GM18498 (cell line): ENCODE results near the gene EXOC3L4.

Source experiments
- ATAC-seq: cut with Tn5 transposase; IDR thresholded peaks from one replicate; pipeline ENCODE4 v1.9.1; 2021; ENCODE audit warnings: mild to moderate bottlenecking, moderate library complexity; ENCODE audit not compliant: unreplicated experiment

Gene EXOC3L4

DNA sequence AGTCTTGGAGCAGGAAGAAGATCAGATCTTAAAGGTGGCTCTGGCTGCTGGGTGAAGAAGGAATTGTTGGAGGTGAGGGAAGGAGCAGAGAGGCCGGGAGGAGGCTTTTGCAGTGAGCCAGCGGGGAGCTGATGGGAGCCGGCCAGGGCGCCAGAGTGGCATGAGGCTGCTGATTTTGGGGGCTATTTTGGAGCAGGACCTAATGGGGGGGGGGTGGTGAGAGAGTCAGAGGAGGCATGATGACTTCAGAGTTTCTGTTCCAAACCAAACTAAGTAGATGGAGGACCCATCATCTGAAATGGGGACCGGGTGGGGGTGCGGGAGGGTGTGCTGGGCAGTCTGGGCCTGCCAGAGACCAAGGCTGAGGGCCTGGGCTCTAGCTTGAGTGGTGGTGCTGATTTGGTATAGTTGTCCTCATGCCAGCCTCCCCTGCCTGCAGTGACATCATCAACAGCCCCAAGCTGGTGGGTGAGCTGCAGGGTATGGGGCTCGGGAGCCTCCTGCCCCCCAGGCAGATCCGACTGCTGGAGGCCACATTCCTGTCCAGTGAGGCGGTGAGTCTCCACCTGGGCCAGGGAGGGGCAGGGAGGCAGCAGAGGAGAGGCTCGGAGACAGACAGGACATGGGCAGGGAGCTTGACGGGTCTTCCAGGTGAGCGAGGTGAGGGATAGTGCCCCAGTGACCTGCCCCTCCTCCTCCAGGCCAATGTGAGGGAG is 34.9 kb downstream of the EXOC3L4 start:
- no peak for ATAC-seq

DNA sequence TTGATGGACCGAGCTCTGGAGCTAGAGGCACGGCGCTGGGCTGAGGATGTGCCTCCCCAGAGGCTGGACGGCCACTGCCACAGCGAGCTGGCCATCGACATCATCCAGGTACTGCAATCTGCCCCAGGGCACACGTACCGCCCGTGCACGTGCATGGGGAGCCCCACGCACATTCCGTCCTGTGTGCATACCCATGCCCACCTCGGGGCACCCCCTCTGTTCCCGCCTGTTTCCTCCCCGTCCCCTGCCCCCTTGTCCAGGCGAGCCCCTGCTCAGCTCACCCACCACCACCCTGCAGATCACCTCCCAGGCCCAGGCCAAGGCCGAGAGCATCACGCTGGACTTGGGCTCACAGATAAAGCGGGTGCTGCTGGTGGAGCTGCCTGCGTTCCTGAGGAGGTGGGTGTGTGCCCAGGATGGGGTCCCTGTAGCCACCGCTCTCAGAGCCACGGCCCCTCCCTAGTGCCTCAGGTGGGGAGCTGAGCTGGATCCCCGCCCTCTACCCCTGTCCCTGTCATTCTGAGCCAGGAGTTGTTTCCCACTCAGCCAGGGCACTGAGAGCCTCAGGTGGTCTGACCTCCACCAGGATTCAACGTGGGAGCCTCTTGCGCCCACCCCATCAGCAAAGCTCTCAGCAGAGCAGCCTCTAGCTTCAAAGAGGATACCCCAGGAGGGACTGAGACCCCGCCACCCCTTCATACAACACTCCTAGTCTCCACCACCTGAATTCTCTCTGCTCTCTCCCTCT is 35.7 kb downstream of the EXOC3L4 start:
- ATAC-seq: no peak

DNA sequence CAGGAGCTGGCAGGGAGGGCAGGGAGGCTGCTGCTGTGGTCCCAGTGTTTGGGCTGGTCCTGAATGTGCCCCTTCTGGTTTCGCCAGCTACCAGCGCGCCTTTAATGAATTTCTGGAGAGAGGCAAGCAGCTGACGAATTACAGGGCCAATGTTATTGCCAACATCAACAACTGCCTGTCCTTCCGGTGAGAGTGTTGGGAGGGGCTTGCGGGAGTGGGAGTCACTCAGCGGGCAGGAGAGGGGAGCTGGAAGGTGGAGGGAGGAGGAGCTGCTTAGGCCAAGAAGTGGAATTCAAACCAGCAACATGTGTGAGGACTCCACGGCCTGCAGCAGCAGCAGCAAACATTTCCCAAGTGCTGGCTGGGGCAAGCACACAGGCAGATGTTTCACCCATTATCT is 36.4 kb downstream of the EXOC3L4 start:
- ATAC-seq: no peak

DNA sequence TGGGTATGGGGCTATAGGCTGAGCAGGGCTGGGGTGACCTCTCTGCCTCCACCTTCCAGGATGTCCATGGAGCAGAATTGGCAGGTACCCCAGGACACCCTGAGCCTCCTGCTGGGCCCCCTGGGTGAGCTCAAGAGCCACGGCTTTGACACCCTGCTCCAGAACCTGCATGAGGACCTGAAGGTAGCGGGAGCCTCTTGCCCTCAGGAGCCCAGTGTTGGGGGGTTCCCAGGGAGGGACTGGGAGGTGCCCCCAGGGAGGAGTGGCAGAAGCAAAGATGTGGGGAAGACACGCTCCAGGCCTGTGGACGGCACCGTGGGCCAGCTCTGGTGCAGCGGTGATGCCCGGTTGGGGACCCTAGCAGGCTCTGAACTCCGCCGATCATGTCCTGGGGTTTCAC is 37.1 kb downstream of the EXOC3L4 start:
- ATAC-seq: no peak

DNA sequence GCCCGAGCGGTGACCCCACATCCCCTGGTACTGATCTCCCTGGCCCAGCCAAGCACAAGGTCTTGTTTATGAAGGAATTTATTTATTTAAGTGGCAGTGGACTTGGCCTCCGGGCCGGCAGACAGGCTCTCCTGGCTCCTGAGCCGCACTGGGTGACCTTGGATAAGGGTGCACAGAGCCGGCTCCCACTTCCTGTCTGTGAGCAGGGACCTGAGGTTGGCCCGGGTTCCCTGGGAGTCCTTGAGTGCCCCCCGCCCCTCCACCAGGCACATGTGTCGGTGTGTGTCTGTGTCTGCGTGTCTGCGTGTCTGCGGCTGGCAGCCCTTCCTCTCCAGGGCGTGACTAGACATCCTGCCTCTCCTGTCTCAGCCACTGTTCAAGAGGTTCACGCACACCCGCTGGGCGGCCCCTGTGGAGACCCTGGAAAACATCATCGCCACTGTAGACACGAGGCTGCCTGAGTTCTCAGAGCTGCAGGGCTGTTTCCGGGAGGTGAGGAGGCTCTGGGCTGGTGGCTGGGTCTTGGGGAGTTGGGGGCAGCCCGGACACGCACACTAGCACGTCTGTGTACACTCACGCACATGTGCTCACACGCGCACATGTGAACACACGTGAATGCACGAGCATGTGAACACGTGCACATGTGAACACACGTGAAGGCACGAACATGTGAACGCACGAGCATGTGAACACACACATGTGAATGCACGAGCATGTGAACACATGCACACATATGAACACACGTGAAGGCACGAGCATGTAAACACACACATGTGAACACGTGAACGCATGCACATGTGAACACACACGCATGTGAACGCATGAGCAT is 38.1 kb downstream of the EXOC3L4 start:
- ATAC-seq: no peak

DNA sequence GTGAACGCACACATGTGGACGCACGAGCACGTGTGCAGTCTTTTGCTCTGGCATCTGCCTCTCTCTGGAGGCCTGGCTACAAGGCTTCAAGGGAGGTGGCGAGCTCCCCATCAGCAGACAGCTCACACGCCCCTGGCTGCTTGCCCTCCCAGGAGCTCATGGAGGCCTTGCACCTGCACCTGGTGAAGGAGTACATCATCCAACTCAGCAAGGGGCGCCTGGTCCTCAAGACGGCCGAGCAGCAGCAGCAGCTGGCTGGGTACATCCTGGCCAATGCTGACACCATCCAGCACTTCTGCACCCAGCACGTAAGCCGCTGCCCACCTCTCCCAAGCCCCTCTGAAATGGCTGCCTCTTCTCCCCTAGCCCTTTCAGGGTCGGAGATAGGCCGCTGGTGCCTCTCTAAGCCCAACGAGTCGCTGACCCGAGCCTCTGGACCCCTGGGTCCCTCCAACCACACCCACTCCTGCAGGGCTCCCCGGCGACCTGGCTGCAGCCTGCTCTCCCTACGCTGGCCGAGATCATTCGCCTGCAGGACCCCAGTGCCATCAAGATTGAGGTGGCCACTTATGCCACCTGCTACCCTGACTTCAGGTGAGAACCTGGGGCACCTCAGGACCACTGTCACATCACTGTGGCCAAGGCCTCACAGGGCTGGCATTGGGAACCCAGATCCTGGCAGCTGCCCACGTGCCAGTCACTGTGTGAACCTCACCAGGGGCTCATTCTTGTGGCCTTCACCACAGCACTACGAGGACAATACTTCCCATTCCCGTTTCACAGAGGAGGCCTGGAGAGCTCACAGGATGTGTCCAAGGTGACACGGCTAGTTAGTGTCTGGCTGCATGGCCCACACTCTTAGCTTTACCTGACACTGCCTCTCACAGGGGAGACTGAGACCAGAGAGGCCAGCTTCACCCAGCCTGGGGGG is 39.0 kb downstream of the EXOC3L4 start:
- no peak for ATAC-seq

DNA sequence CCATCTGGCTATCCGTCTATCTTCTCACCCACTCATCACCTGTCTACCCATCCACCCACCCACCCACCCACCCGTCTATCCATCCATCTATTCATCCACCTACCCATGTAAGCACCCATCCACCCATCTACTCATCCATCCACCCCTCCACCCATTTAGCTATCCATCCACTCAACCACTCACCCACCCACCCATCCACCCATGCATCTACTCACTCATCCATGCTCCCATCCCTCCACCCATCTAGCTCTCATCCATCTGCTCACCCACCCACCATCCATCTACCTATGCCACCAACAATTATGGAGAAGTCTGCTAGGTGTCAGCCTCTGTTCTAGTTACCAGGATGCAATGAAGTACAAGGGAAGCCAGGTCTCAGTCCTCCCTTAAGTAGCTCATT is 39.9 kb downstream of the EXOC3L4 start:
- no peak for ATAC-seq

DNA sequence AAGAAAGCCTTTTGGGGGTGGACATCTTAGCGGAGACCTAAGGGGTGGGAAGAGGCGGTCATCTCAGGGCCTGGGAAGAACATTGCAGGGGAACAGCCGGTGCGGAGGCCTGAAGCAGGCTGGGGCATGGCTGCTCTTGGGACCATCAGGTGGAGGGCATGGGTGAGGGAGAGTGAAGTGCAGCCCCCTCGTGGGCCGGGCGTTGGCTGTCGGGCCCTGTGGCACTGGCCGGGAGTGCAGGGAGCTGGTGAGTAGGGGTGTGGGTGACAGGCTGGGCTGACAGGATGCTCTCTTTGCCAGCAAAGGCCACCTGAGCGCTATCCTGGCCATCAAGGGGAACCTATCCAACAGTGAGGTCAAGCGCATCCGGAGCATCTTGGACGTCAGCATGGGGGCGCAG is 40.4 kb downstream of the EXOC3L4 start:
- no peak for ATAC-seq

DNA sequence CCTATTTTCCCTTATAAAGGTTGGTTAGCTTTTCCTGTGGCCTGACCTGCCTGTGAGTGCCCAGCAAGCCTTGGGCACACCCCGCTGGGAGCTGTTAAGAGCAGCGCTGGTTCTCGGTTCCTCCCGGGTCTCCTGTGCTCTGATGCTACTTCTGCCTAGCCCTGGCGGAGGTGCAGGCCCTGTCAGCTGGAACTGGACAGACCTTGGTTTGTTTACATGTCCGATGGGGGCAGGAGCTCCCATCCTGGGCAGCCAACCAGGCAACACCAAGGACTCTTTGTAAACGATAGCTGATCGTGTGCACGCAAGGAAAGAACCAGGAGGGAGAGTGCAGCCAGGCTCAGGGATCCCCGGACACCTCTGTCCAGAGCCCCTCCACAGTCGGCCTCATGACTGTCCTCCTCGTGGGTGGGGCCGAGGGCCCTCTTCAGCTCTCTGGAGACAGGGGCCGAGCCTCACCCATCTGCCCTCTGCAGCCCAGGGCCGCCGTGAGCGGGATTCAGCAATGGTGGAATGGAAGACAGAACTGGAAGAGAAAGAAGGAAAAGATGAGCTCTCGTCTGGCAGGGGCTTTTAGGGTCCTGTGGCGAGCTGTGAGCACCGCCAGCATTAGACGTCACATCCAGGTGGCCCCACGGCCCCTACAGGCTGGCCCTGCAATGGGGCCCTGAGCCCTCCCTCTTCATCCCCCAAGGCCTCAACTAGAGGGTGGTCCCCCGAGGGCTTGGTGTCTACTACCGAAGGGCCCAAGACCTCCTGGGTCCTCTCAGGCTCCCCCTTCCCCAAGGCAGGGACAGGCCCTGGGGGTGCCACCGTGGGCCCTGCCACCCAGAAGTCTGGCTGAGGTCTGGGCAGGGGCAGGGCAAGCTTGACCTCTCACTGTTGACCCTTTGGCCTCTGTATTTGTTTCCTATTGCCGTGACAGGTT is 41.1 kb downstream of the EXOC3L4 start:
- ATAC-seq: no peak

DNA sequence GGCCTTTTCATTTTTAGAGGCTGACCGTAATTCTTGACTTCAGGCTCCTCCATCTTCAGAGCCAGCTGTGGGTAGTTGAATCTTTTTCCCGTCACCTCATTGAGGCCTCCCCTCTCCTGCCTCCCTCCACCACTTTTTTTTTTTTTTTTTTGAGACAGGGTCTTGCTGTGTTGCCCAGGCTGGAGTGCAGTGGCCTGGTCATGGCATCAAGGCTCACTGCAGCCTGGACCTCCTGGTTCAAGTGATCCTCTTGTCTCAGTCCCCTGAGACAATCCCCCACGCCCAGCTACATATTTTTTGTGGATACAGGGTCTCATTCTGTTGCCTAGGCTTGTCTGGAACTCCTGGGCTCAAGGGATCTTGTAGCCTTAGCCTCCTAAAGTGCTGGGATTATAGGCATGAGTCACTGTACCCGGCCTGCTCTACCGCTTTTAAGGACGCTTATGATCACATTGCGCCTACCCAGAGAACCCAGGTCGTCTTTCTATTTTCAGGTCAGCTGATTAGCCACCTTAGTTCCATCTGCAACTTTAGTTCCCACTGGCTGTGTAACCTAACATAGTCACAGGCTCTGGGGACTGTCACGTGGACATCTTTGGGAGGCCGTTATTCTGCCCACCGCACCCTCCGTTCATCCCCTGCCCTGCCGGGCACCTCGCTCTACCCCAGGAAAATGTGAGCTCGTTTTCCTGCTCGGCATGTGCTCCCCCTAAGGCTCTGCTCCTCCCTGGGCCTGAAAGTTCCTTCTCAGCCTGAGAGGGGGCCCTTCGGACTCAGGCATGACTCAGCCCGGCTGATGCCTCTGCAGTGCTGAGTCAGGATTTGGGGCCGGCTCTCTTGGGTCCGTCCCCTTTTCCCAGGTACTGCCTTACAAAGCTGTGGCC is 42.1 kb downstream of the EXOC3L4 start:
- ATAC-seq: no peak

DNA sequence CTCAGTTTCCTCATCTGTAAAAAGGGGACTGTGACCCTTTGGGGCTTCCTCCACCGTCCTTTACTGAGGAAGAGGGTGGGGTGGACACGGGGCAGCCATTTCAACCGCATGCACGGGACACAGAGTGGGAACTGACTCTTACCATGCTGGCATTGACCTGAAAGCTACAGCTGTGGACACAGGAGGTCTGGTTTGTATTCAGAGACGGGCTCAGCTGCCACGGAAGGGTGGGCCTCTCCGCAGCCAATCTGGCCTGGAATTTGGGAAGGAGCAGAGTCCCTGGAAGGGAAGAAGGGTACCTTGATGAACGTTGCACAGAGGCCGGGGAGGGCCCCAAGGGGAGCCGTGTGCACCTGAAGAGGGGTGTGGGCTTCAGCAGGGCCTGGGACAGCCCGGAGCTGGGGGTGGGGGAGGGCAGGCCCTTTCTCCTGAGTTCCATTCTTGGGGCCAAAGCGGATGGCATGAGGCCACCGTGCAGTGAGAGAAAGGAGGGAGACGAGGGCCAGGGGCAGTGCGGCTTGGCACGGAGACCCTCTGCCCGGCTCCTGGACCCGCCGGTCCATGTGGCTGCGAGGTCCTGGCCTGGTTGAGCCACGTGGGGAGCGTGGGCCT is 43.3 kb downstream of the EXOC3L4 start:
- no peak for ATAC-seq

DNA sequence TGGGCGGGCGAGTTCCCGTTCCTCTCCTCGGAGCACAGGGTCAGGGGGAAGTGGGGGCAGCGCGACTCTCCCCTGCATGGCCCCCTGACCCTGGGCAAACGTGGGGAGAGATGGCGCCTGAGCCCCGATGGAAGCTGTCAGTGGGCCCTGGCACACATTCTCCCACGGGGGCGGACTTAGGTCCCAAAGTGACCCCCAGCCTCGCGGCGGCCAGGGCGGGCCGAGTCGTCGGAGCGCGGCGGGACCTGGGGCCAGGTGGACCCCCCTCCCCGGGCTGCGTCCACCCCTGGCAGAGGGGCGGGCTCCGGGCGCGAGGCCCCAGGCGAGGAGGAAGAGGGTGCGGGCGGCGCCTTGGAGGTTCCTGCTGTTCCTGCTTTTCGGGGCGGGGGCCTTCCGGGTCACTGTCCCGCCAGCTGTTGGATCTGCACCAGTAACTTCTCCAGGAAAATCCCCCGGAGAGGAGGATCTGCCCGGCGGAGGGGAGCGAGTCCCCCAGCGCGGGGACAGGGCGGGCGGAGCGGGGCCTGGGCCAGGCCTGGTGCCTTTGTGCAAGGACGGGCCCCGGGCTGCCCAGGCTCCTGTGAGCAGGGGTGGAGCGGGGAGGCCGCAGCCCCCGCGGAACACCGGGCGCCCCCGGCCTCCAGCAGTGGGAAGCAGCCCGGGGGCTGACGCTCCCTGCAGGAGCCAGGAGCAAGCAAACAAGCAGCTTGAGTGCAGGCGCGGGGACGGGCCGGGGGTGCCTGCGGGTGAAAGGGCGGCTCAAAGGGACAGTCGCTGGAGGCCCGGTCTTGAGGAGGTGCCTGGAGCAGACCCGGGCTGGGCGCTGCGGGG is 44.0 kb downstream of the EXOC3L4 start:
- no peak for ATAC-seq

DNA sequence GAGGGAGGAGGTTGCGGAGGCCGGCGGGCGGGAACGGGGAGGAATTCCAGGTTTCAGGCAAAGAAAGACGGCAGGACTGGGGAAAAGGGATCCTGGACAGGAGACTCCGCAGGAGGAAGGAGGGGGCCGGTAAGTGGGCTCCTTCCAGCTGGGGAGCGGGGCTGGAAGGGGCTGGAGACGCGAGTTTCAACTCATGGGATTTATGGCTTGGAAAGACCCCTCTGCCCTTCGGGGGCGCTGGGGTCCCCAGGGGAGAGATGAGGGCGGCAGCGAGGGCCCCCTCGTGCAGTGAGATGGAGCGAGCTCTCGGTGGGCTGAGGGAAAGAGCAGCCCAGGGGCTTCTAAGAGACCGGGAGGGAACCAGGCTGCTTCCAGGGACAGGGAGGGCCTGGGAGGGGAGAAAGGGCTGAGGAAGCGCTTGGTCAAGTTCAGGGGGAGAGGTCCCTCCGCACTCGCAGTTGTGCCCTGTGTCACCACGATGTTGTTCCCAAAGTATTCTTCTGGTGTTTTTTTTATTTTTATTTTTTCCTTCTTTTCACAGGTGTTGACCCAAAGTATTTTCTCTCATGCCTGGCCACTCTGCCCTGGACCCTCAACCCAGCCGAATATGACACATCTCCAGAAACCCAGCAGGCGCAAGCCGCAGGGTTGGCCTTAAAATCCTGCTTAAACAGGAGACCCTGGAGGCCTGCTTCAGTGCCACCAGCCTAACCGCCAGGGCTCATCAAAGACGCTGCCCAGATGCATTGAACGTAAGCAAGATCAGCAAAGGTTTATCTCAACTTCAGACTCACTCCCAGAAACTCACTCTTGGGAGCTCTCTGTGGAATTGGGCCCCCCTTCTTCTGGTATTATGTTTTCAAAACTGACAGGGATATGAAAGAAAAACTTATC is 44.9 kb downstream of the EXOC3L4 start:
- no peak for ATAC-seq

DNA sequence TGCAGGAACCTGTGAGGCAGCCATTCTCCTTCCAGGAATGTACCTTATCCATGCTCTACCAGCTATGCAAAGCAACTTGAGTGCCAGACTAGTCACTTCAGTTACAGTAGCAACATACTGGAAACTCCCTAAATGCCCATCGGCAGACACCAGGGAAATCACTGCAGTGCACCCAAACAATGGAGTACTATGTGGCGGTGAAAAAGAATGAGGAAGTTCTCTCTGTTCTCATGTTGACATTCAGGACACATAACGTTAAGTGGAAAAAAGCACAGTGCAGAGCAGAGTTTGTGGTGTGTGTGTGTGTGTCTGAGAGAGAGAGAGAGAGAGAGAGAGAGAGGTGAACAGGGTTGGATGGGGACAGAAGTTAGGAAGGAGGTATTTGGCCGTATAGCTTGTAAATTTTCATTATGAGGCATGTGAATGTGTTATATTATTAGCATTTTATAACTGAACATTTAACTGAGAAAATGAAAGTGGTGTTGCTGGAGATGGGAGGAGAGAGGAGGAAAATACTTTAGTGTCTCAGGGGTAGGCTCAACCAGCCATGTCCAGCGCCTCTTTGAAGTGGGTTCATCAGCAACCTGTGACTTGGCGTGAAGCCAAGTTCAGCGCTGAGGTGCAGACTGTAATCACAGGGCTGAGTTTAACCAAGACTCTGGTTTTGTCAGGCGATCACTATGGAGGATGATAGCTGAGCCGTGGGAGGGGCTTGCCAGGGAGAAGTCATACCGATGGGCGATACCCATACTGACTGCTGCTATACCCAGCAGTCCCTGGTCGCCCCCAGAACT is 46.0 kb downstream of the EXOC3L4 start:
- peak; percentile 70 for ATAC-seq

DNA sequence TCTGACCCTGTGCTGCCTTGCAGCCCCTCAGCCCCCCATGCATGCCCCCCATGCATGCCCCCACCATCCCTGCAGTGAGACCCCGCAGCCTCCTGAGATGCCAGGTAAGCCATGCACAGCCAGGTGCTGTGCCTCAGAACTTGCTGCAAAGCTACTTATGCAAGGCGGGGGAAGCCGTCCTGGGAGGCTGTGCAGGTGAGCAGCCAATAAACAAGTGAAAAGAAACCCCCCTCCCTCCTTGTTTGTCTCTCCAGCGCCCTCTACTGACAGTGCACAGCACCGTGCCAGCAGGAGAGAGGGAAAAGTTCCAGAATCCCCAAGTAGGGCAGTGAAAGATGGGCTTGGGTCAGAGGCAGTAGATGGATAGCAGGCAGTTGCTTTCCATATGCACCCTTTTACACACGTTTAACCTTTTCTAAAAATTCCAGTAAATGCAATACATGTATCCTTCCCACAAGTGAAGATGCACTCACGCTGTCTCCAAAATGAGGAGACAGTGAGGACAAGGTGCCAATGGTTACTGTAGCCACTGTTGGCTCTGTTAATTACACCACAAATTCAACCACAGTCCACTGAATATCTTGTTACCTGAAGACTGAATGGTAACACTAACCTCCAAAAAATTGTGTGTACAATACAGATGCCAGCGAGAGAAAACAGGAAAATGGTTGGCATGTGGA is 46.7 kb downstream of the EXOC3L4 start:
- no peak for ATAC-seq
